ENCODE measurements around the gene ORAI3.

DNA sequence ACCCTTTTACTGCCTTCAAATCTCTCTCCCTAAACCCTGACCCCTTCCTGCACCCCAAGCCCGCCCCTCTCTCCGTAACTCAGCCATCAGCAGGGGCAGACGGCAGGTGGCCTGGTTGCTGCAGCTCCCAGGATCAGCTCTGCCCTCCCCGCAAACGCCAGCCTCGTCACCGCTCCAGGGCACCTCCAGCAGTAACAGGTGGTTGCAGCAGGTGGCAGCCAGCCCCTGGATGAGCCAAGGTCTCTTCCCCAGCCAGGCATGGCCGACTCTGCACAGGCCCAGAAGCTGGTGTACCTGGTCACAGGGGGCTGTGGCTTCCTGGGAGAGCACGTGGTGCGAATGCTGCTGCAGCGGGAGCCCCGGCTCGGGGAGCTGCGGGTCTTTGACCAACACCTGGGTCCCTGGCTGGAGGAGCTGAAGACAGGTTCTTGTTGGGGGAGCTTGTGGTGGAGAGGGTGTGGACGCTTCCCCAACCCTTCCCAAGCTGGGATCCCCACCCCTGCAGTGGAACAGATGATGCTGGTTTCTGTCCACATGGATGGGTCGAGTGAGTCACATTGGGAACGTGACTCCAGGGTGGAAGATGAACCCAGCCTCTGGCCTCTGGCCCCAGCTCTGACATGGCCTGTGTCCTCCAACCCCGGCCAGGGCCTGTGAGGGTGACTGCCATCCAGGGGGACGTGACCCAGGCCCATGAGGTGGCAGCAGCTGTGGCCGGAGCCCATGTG, 36.7 kb downstream of the ORAI3 start:
- TF ChIP-seq, protein P1, sequence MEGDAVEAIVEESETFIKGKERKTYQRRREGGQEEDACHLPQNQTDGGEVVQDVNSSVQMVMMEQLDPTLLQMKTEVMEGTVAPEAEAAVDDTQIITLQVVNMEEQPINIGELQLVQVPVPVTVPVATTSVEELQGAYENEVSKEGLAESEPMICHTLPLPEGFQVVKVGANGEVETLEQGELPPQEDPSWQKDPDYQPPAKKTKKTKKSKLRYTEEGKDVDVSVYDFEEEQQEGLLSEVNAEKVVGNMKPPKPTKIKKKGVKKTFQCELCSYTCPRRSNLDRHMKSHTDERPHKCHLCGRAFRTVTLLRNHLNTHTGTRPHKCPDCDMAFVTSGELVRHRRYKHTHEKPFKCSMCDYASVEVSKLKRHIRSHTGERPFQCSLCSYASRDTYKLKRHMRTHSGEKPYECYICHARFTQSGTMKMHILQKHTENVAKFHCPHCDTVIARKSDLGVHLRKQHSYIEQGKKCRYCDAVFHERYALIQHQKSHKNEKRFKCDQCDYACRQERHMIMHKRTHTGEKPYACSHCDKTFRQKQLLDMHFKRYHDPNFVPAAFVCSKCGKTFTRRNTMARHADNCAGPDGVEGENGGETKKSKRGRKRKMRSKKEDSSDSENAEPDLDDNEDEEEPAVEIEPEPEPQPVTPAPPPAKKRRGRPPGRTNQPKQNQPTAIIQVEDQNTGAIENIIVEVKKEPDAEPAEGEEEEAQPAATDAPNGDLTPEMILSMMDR (IDR thresholded peaks at IDR 0.05), result no peak
- no peak for TF ChIP-seq POLR2A (IDR thresholded peaks at IDR 0.05)

Measured in testis (tissue), 2 donors.